ENCODE data around the gene TMEM38A. TPM values are rescaled to one million over a fixed set of nuclear protein-coding genes. Genes with fewer than 3 reads are reported as not detected.

Gene TMEM38A
- total RNA-seq, 4 donors from 2014 or later: 3.5 to 5.0 TPM; not detected in 2

- Histone ChIP-seq H3K36me3 (no peaks in the 10 kb centered on the region), H3K9me3 (peaks cover 0 to 6% of the 10 kb centered on the region in 2 donors), H3K27me3 (no peaks in the 10 kb centered on the region), H3K4me1 (no peaks in the 10 kb centered on the region), H3K27ac (no peak overlapping the region), H3K4me3 (no peak overlapping the region)
- TF ChIP-seq POLR2A (IDR thresholded peaks at IDR 0.05): no peak
- TF ChIP-seq CTCF (IDR thresholded peaks at IDR 0.05): no peak
- DNase-seq: no peak
- intact Hi-C loops (cut with DNase I; ENCODE audit: low total_unique reads): no loop called here
These were observed 21.6 kb downstream of the TMEM38A start for GRCh38 chr19:16682539-16682938.

- peaks cover 0 to 6% of the 10 kb centered on the region in 2 donors for H3K9me3 ChIP-seq
- no peak overlapping the region for H3K27ac ChIP-seq
- no peak for DNase-seq
- H3K27me3 ChIP-seq: no peaks in the 10 kb centered on the region
- TF ChIP-seq CTCF (IDR thresholded peaks at IDR 0.05): no peak
- TF ChIP-seq POLR2A (IDR thresholded peaks at IDR 0.05): no peak
- intact Hi-C loops (cut with DNase I; ENCODE audit: low total_unique reads): no loop called here
- no peaks in the 10 kb centered on the region for H3K4me1 ChIP-seq
- H3K36me3 ChIP-seq: no peaks in the 10 kb centered on the region
- no peak overlapping the region for H3K4me3 ChIP-seq
These were observed 23.3 kb downstream of the TMEM38A start for GRCh38 chr19:16684216-16684615.

GRCh38 chr19:16688084-16688483 lies 27.1 kb downstream of the TMEM38A start:
- Histone ChIP-seq H3K27me3 (no peaks in the 10 kb centered on the region), H3K4me3 (no peak overlapping the region), H3K9me3 (no peaks in the 10 kb centered on the region), H3K27ac (no peak overlapping the region), H3K36me3 (no peaks in the 10 kb centered on the region), H3K4me1 (no peaks in the 10 kb centered on the region)
- TF ChIP-seq POLR2A (IDR thresholded peaks at IDR 0.05) (no peak), CTCF (IDR thresholded peaks at IDR 0.05) (no peak)
- DNase-seq: no peak
- intact Hi-C loops (cut with DNase I; ENCODE audit: low total_unique reads): no loop called here

- Histone ChIP-seq H3K27ac (no peak overlapping the region), H3K27me3 (no peaks in the 10 kb centered on the region), H3K4me1 (no peaks in the 10 kb centered on the region), H3K9me3 (no peaks in the 10 kb centered on the region), H3K4me3 (no peak overlapping the region), H3K36me3 (no peaks in the 10 kb centered on the region)
- no peak for DNase-seq
- intact Hi-C loops (cut with DNase I; ENCODE audit: low total_unique reads): no loop called here
- TF ChIP-seq CTCF (IDR thresholded peaks at IDR 0.05): no peak
- TF ChIP-seq POLR2A (IDR thresholded peaks at IDR 0.05): no peak
These were observed 38.0 kb downstream of the TMEM38A start for GRCh38 chr19:16698914-16699313.

GRCh38 chr19:16702123-16702522 lies 41.2 kb downstream of the TMEM38A start:
- DNase-seq: no peak
- no peaks in the 10 kb centered on the region for H3K9me3 ChIP-seq
- H3K36me3 ChIP-seq: no peaks in the 10 kb centered on the region
- no peaks in the 10 kb centered on the region for H3K27me3 ChIP-seq
- H3K4me3 ChIP-seq: no peak overlapping the region
- no peaks in the 10 kb centered on the region for H3K4me1 ChIP-seq
- no peak for TF ChIP-seq POLR2A (IDR thresholded peaks at IDR 0.05)
- no peak for TF ChIP-seq CTCF (IDR thresholded peaks at IDR 0.05)
- no peak overlapping the region for H3K27ac ChIP-seq
- intact Hi-C loops (cut with DNase I; ENCODE audit: low total_unique reads): no loop called here

Data from uterus (tissue), 4 donors.